HEK293 (cell line): Measurements from ENCODE around the gene EZH1.
A peak's percentile ranks its signal among the peaks of the same experiment; 100 is the strongest.

Experiments
- CTCF ChIA-PET: fragments of 350-600 bp; formaldehyde crosslinking; extraction: SDS; loops from one replicate; lab custom pipeline; 2021; ENCODE audit warnings: antibody characterized with exemption; lab: Yijun Ruan, JAX
- POLR2A ChIA-PET: fragments of 300-600 bp; formaldehyde crosslinking; extraction: SDS; loops from one replicate; lab custom pipeline; 2020; ENCODE audit warnings: antibody characterized with exemption, inconsistent platforms; lab: Yijun Ruan, JAX
- H3K27ac ChIP-seq: fragments of 200-500 bp; sonication (Bioruptor generic); 2 replicates; pipeline ENCODE4 v1.5.1; 2014; ENCODE audit warnings: low read depth, low read length, control low read depth, inconsistent platforms; ENCODE audit errors: extremely low read depth
- H3K36me3 ChIP-seq, 2 experiments: fragments of 200-500 bp in 1 of 2; sonication (Bioruptor generic) in 1 of 2; 1 replicate in 1 of 2; 2 replicates in 1 of 2; pipeline ENCODE4 v1.5.1; 2014 to 2017; ENCODE audit warnings: inconsistent platforms in 2 of 2, low read length in 2 of 2; ENCODE audit not compliant: control insufficient read depth in 2 of 2, insufficient read depth in 1 of 2
- H3K4me1 ChIP-seq: fragments of 200-500 bp; sonication (Bioruptor generic); 2 replicates; pipeline ENCODE4 v1.5.1; 2014; ENCODE audit warnings: mild to moderate bottlenecking, low read length, inconsistent platforms; ENCODE audit not compliant: control insufficient read depth, insufficient read depth
- H3K4me3 ChIP-seq: 2 replicates; pipeline ENCODE4 v1.5.1; 2011; ENCODE audit warnings: low read depth, mild to moderate bottlenecking, control low read depth, low read length, moderate library complexity
- H3K9me3 ChIP-seq: fragments of 200-500 bp; sonication (Bioruptor generic); 2 replicates; pipeline ENCODE4 v1.5.1; 2014; ENCODE audit warnings: low read depth, low read length, inconsistent platforms; ENCODE audit not compliant: control insufficient read depth, insufficient read depth
- BCL11B ChIP-seq: fragments of 450-650 bp; formaldehyde crosslinking; IDR thresholded peaks from 2 replicates; pipeline ENCODE4 v1.5.1; 2016; ENCODE audit warnings: low read depth, missing biosample characterization, missing genetic modification characterization
- ELK4 ChIP-seq: IDR thresholded peaks from 2 replicates; pipeline ENCODE4 v1.6.1; 2011; ENCODE audit warnings: mild to moderate bottlenecking, low read depth, low read length, borderline replicate concordance
- GLIS1 ChIP-seq: fragments of 450-650 bp; formaldehyde crosslinking; IDR thresholded peaks from 2 replicates; pipeline ENCODE4 v1.5.1; 2016; ENCODE audit warnings: missing biosample characterization, missing genetic modification characterization
- GLIS2 ChIP-seq: fragments of 450-650 bp; formaldehyde crosslinking; IDR thresholded peaks from 2 replicates; pipeline ENCODE4 v1.5.1; 2016; ENCODE audit warnings: missing biosample characterization, missing genetic modification characterization
- SETDB1 ChIP-seq: IDR thresholded peaks from one replicate; pipeline ENCODE4 v1.6.1; 2017; ENCODE audit warnings: mild to moderate bottlenecking, low read length, moderate library complexity, mixed read lengths; ENCODE audit not compliant: insufficient read length
- SP2 ChIP-seq: fragments of 450-650 bp; formaldehyde crosslinking; IDR thresholded peaks from 2 replicates; pipeline ENCODE4 v1.5.1; 2016; ENCODE audit warnings: missing biosample characterization, missing genetic modification characterization
- SP3 ChIP-seq: fragments of 450-650 bp; formaldehyde crosslinking; IDR thresholded peaks from 2 replicates; pipeline ENCODE4 v1.5.1; 2016; ENCODE audit warnings: missing biosample characterization, missing genetic modification characterization
- ZFP41 ChIP-seq: fragments of 450-650 bp; formaldehyde crosslinking; IDR thresholded peaks from 2 replicates; pipeline ENCODE4 v1.5.1; 2016; ENCODE audit warnings: missing biosample characterization, missing genetic modification characterization, borderline replicate concordance
- ZNF157 ChIP-seq: fragments of 450-650 bp; formaldehyde crosslinking; IDR thresholded peaks from 2 replicates; pipeline ENCODE4 v1.5.1; 2016; ENCODE audit warnings: missing biosample characterization, missing genetic modification characterization
- ZNF2 ChIP-seq: fragments of 450-650 bp; formaldehyde crosslinking; IDR thresholded peaks from 2 replicates; pipeline ENCODE4 v1.5.1; 2016; ENCODE audit warnings: missing biosample characterization, missing genetic modification characterization
- ZNF211 ChIP-seq: fragments of 450-650 bp; formaldehyde crosslinking; IDR thresholded peaks from 2 replicates; pipeline ENCODE4 v1.5.1; 2016; ENCODE audit warnings: low read depth, missing biosample characterization, missing genetic modification characterization
- ZNF529 ChIP-seq: fragments of 450-650 bp; formaldehyde crosslinking; IDR thresholded peaks from 2 replicates; pipeline ENCODE4 v1.5.1; 2017; ENCODE audit warnings: missing genetic modification characterization, missing biosample characterization; ENCODE audit not compliant: insufficient replicate concordance
- ZNF600 ChIP-seq: fragments of 450-650 bp; formaldehyde crosslinking; IDR thresholded peaks from 2 replicates; pipeline ENCODE4 v1.5.1; 2016; ENCODE audit warnings: missing biosample characterization, missing genetic modification characterization
- ZNF621 ChIP-seq: fragments of 450-650 bp; formaldehyde crosslinking; IDR thresholded peaks from 2 replicates; pipeline ENCODE4 v1.5.1; 2017; ENCODE audit warnings: missing biosample characterization, missing genetic modification characterization
- ZNF629 ChIP-seq: fragments of 450-650 bp; formaldehyde crosslinking; IDR thresholded peaks from 2 replicates; pipeline ENCODE4 v1.5.1; 2017; ENCODE audit warnings: missing biosample characterization, missing genetic modification characterization
- ZNF701 ChIP-seq: fragments of 450-650 bp; formaldehyde crosslinking; IDR thresholded peaks from 2 replicates; pipeline ENCODE4 v1.5.1; 2016; ENCODE audit warnings: missing biosample characterization, missing genetic modification characterization
- ZNF707 ChIP-seq: fragments of 450-650 bp; formaldehyde crosslinking; IDR thresholded peaks from 2 replicates; pipeline ENCODE4 v1.5.1; 2016; ENCODE audit warnings: missing biosample characterization, missing genetic modification characterization
- ZNF76 ChIP-seq: fragments of 450-650 bp; formaldehyde crosslinking; IDR thresholded peaks from 2 replicates; pipeline ENCODE4; 2016; ENCODE audit warnings: low read depth, missing biosample characterization, missing genetic modification characterization, borderline replicate concordance
- ZNF768 ChIP-seq: fragments of 450-650 bp; formaldehyde crosslinking; IDR thresholded peaks from 2 replicates; pipeline ENCODE4 v1.5.1; 2018; ENCODE audit warnings: missing biosample characterization, mild to moderate bottlenecking, missing genetic modification characterization
- ZNF843 ChIP-seq: fragments of 450-650 bp; formaldehyde crosslinking; IDR thresholded peaks from 2 replicates; pipeline ENCODE4 v1.5.1; 2016; ENCODE audit warnings: missing biosample characterization, missing genetic modification characterization
- ZXDB ChIP-seq: fragments of 450-650 bp; formaldehyde crosslinking; IDR thresholded peaks from 2 replicates; pipeline ENCODE4 v1.5.1; 2016; ENCODE audit warnings: missing biosample characterization, missing genetic modification characterization
- TF ChIP-seq, protein P1 (sequence below): fragments of 450-650 bp; formaldehyde crosslinking; IDR thresholded peaks from 2 replicates; pipeline ENCODE4 v1.5.1; 2016; ENCODE audit warnings: missing biosample characterization, missing genetic modification characterization
- TF ChIP-seq, protein P2 (sequence below): fragments of 450-650 bp; formaldehyde crosslinking; optimal IDR thresholded peaks from 2 replicates; pipeline ENCODE3; 2016; ENCODE audit warnings: missing biosample characterization, mild to moderate bottlenecking, missing genetic modification characterization
- TF ChIP-seq, protein P3 (sequence below): fragments of 450-650 bp; IDR thresholded peaks from 2 replicates; pipeline ENCODE4 v1.5.1; 2018; ENCODE audit warnings: missing biosample characterization, mild to moderate bottlenecking, missing genetic modification characterization

EZH1 gene

DNA sequence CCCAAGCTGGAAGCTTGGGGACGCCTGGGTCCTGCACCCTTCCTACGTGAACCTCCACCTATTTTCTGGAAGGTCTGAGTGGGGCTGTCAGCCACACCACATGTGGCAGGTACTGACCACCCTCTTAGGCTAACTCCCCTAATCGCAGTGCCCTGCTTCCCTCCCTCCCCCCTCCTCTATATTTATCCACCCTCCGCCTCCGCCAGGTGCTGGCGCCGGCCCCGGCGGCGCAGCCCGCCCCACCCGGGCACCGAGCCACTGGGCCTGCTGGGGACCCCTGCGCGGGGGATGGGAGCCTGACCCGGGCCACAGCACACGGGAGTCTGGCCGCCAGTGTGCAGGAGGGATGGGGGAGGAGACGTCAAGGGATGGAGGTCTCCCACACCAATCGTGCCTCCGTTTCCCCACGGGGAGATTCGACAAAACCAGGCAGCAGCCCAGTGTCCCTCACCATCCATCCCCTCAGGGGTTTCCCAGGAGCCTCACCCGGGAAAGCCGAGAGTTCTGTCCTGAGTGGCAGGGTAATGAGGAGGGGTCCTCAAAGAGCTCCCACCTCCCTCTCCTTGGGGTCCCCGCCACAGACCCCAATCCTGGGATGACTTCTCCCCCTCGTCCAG, 69.4 kb downstream of the EZH1 start (continued):
- no peak for TF ChIP-seq ZNF211
- no peak for TF ChIP-seq ZNF157 (tag by site-specific recombination)
- TF ChIP-seq ZNF629 (tag by site-specific recombination) = no peak
- TF ChIP-seq ZNF621 = no peak
- no peak for TF ChIP-seq SETDB1
- no peak for TF ChIP-seq ZNF76 (tag by site-specific recombination)

GRCh38 chr17:42674755-42675347, 70.0 kb downstream of the EZH1 start:
- Histone ChIP-seq H3K4me1 (peaks cover 18% of the 10 kb centered on the region), H3K9me3 (no peaks in the 10 kb centered on the region), H3K36me3 (peaks cover 0 to 37% of the 10 kb centered on the region in 2 experiments; a peak in 2 of 3 replicates)
- CTCF ChIA-PET = interaction anchor here (0.6 to 2.8 kb wide), 8 partner anchors 14 to 464 kb away, joined by 3 to 18 read pairs (median 4); partner anchors contain the start of gene TUBG2
- TF ChIP-seq SP2 (peak; percentile 48), ZNF76 (tag by site-specific recombination) (no peak), ZFP41 (tag by site-specific recombination) (no peak), ZNF600 (peak; percentile 76; the same call in 1 of the 2 replicates)
- TF ChIP-seq, all 188 proteins: peak for 2
- H3K27ac ChIP-seq = peak overlapping the region; percentile 82; the same call in 1 of the 2 replicates
- POLR2A ChIA-PET = interaction anchor here (3.8 kb wide), 1 partner anchor 97 kb away, joined by 21 read pairs; the partner anchor contains the start of gene PSMC3IP
- H3K4me3 ChIP-seq = peak overlapping the region; percentile 8; the same call in 1 of the 2 replicates

DNA sequence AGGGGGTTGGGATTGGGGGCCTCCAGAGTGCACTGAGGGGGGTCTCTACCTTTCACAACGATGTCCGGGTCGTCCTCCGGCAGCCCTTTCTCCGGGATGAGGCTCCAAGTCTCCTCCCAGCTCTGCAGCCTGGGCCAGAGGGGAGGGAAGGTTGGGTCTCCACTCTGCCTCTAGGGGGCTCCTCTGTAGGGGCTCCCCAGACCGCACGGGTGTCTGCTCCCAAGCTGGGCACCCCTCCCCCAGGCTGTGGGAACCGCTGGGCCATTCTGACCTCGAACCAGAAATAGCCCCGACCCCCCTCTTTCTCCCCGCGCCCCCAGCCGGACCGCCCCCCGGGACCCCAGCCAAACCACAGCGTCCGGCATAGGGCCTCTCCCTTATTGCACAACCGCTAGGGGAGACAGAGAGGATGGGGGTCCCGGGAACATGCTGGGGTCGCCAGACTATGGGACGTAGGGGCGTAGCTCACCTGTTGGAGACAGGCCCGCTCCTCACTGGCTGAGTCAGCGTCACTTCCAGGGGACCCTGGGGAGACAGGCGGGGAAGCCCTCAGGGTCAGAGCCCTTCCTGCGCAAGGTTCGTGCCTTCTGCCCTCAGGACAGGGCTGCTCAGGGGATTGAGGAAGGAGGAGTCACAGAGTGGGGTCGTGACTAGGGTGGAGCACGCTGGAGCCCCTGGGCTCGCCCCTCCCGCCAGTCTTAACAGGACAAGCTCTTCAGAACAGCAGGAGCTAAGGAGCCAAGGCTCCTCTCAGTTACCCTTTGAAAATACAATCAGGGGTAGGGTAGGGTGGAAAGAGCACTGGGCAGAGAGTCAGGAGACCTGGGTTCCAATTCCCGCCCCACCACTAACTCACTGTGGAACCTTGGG, 70.7 kb downstream of the EZH1 start:
- Histone ChIP-seq H3K4me1 (peaks cover 15% of the 10 kb centered on the region), H3K36me3 (peaks cover 1 to 45% of the 10 kb centered on the region in 2 experiments; a peak in 2 of 3 replicates), H3K27ac (no peak overlapping the region), H3K9me3 (no peaks in the 10 kb centered on the region), H3K4me3 (no peak overlapping the region)
- ChIA-PET CTCF (interaction anchor here (0.6 to 2.8 kb wide), 9 partner anchors 14 to 465 kb away, joined by 3 to 18 read pairs (median 4); partner anchors contain the start of gene TUBG2), POLR2A (interaction anchor here (0.6 to 2.3 kb wide), 2 partner anchors 11 to 15 kb away, joined by 3 to 8 read pairs; partner anchors contain the start of gene TUBG2)
- TF ChIP-seq ZXDB (tag by site-specific recombination) (no peak), ZNF2 (tag by site-specific recombination) (0 out of 2 replicates have a peak, but pooled peaks have one; percentile 27), BCL11B (tag by site-specific recombination) (0 out of 2 replicates have a peak, but pooled peaks have one; percentile 38), ZNF768 (tag by site-specific recombination) (no peak), ZNF707 (tag by site-specific recombination) (no peak), SP3 (tag by site-specific recombination) (no peak), ZNF843 (tag by site-specific recombination) (no peak), ZNF529 (tag by site-specific recombination) (no peak), ELK4 (no peak), GLIS1 (tag by site-specific recombination) (0 out of 2 replicates have a peak, but pooled peaks have one; percentile 6), GLIS2 (peak; percentile 57), ZNF701 (tag by site-specific recombination) (no peak)
- TF ChIP-seq, protein P1, sequence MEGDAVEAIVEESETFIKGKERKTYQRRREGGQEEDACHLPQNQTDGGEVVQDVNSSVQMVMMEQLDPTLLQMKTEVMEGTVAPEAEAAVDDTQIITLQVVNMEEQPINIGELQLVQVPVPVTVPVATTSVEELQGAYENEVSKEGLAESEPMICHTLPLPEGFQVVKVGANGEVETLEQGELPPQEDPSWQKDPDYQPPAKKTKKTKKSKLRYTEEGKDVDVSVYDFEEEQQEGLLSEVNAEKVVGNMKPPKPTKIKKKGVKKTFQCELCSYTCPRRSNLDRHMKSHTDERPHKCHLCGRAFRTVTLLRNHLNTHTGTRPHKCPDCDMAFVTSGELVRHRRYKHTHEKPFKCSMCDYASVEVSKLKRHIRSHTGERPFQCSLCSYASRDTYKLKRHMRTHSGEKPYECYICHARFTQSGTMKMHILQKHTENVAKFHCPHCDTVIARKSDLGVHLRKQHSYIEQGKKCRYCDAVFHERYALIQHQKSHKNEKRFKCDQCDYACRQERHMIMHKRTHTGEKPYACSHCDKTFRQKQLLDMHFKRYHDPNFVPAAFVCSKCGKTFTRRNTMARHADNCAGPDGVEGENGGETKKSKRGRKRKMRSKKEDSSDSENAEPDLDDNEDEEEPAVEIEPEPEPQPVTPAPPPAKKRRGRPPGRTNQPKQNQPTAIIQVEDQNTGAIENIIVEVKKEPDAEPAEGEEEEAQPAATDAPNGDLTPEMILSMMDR = peak; percentile 52; the same call in 1 of the 2 replicates
- TF ChIP-seq, protein P2, sequence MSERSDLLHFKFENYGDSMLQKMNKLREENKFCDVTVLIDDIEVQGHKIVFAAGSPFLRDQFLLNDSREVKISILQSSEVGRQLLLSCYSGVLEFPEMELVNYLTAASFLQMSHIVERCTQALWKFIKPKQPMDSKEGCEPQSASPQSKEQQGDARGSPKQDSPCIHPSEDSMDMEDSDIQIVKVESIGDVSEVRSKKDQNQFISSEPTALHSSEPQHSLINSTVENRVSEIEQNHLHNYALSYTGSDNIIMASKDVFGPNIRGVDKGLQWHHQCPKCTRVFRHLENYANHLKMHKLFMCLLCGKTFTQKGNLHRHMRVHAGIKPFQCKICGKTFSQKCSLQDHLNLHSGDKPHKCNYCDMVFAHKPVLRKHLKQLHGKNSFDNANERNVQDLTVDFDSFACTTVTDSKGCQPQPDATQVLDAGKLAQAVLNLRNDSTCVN (tag by site-specific recombination) = no peak
- TF ChIP-seq, protein P3, sequence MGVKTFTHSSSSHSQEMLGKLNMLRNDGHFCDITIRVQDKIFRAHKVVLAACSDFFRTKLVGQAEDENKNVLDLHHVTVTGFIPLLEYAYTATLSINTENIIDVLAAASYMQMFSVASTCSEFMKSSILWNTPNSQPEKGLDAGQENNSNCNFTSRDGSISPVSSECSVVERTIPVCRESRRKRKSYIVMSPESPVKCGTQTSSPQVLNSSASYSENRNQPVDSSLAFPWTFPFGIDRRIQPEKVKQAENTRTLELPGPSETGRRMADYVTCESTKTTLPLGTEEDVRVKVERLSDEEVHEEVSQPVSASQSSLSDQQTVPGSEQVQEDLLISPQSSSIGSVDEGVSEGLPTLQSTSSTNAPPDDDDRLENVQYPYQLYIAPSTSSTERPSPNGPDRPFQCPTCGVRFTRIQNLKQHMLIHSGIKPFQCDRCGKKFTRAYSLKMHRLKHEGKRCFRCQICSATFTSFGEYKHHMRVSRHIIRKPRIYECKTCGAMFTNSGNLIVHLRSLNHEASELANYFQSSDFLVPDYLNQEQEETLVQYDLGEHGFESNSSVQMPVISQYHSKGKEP = no peak
